HCT116 (cell line): ENCODE results near the gene DPP10. TPM values are rescaled to one million over a fixed set of nuclear protein-coding genes. Genes with fewer than 3 reads are reported as not detected.

Experiments used
- ATAC-seq: fragments of 200-7000 bp; cut with Tn5 transposase; 2 replicates; pipeline ENCODE4 v1.9.1; 2020; ENCODE audit warnings: mild to moderate bottlenecking, moderate library complexity
- BruUV-seq: library from RNA; stranded (reverse); fragments of 400-500 nt; replicated peaks from 2 replicates; lab custom pipeline; 2021; lab: Mats Ljungman, UMichigan
- CTCF ChIA-PET: fragments of 300-600 bp; sonication (Branson Sonifier 250); formaldehyde crosslinking; loops from one replicate; lab custom pipeline; 2021; ENCODE audit warnings: antibody characterized with exemption; lab: Charles Lee
- POLR2A ChIA-PET: fragments of 300-600, 350-600 bp; sonication (Branson Sonifier 250); formaldehyde crosslinking; loops from one replicate; lab custom pipeline; 2021; ENCODE audit warnings: antibody characterized with exemption; lab: Charles Lee
- RAD21 ChIA-PET, 2 experiments: fragments of 300-600 bp; sonication (Branson Sonifier 250); formaldehyde crosslinking; loops; one replicate each; lab custom pipeline; 2023; ENCODE audit warnings: low total read pairs in 2 of 2; ENCODE audit not compliant: uncharacterized antibody in 2 of 2, unreplicated experiment in 2 of 2, low non-redundant PET in 1 of 2; lab: Charles Lee
- DNase-seq: peaks from one replicate; pipeline ENCODE4 v3.0.0-alpha.2; 2010; ENCODE audit warnings: low read depth, low spot score
- H2AFZ ChIP-seq: fragments of 200-600 bp; shearing (Covaris generic), sonication (generic); 2 replicates; pipeline ENCODE4 v1.6.1; 2017; ENCODE audit warnings: low read depth, mixed run types, mixed read lengths, antibody characterized with exemption, low read length; ENCODE audit not compliant: poor library complexity, severe bottlenecking
- H3K27ac ChIP-seq: 2 replicates; pipeline ENCODE4 v1.5.1; 2012; ENCODE audit warnings: low read depth, low read length
- H3K27me3 ChIP-seq: fragments of 200-600 bp; sonication (generic); 2 replicates; pipeline ENCODE4 v1.6.1; 2016; ENCODE audit warnings: mixed run types, low read length, mixed read lengths; ENCODE audit not compliant: insufficient read depth
- H3K36me3 ChIP-seq, 2 experiments: fragments of 200-500 bp in 1 of 2; fragments of 200-600 bp in 1 of 2; sonication (Bioruptor generic) in 1 of 2; sonication (generic) in 1 of 2; 2 replicates each; pipeline versions ENCODE4 v1.5.1 to v1.6.1; 2014 to 2016; ENCODE audit warnings: low read length in 2 of 2, inconsistent platforms in 1 of 2, mixed read lengths in 1 of 2, mixed run types in 1 of 2; ENCODE audit not compliant: insufficient read depth in 2 of 2, control insufficient read depth in 1 of 2
- H3K4me1 ChIP-seq, 2 experiments: fragments of 200-600 bp in 1 of 2; sonication (generic) in 1 of 2; 2 replicates each; pipeline versions ENCODE4 v1.5.1 to v1.6.1; 2012 to 2017; ENCODE audit warnings: low read length in 2 of 2, inconsistent platforms in 1 of 2, mild to moderate bottlenecking in 1 of 2, mixed read lengths in 1 of 2, mixed run types in 1 of 2, moderate library complexity in 1 of 2; ENCODE audit not compliant: insufficient read depth in 2 of 2, control insufficient read depth in 1 of 2
- H3K4me2 ChIP-seq: fragments of 200-600 bp; sonication (generic); 2 replicates; pipeline ENCODE4 v1.6.1; 2017; ENCODE audit warnings: mixed run types, low read length, mixed read lengths
- H3K4me3 ChIP-seq, 2 experiments: fragments of 200-600 bp in 1 of 2; sonication (generic) in 1 of 2; replicated peaks in 1 of 2; 2 replicates each; pipeline ENCODE4 v1.5.1; 2011 to 2016; ENCODE audit warnings: low read length in 2 of 2, control low read depth in 1 of 2, low read depth in 1 of 2, mild to moderate bottlenecking in 1 of 2, mixed read lengths in 1 of 2, mixed run types in 1 of 2
- H3K79me2 ChIP-seq: fragments of 200-600 bp; sonication (generic); 2 replicates; pipeline ENCODE4 v1.6.1; 2017; ENCODE audit warnings: mild to moderate bottlenecking, mixed run types, low read length, moderate library complexity, mixed read lengths; ENCODE audit not compliant: insufficient read depth
- H3K9ac ChIP-seq: fragments of 200-600 bp; sonication (generic); 2 replicates; pipeline ENCODE4 v1.6.1; 2016; ENCODE audit warnings: low read length, mixed read lengths
- H3K9me2 ChIP-seq: fragments of 200-600 bp; sonication (generic), shearing (Covaris generic); 2 replicates; pipeline ENCODE4 v1.6.1; 2017; ENCODE audit warnings: mixed run types, mild to moderate bottlenecking, moderate library complexity; ENCODE audit not compliant: insufficient read depth
- H3K9me3 ChIP-seq, 2 experiments: fragments of 200-500 bp in 1 of 2; fragments of 200-600 bp in 1 of 2; sonication (Bioruptor generic) in 1 of 2; sonication (generic) in 1 of 2; 2 replicates each; pipeline ENCODE4 v1.6.1; 2014 to 2017; ENCODE audit warnings: low read length in 2 of 2, mixed read lengths in 2 of 2, inconsistent platforms in 1 of 2, low read depth in 1 of 2, mild to moderate bottlenecking in 1 of 2, mixed run types in 1 of 2, moderate library complexity in 1 of 2; ENCODE audit not compliant: control insufficient read depth in 1 of 2, insufficient read depth in 1 of 2
- H4K20me1 ChIP-seq: fragments of 200-600 bp; sonication (generic), shearing (Covaris generic); 2 replicates; pipeline ENCODE4 v1.6.1; 2017; ENCODE audit warnings: mixed run types, mild to moderate bottlenecking, moderate library complexity; ENCODE audit not compliant: insufficient read depth
- CBX3 ChIP-seq: IDR thresholded peaks from 2 replicates; pipeline ENCODE4 v1.6.1; 2012; ENCODE audit warnings: low read depth
- CEBPB ChIP-seq: IDR thresholded peaks from 2 replicates; pipeline ENCODE4 v1.6.1; 2012; ENCODE audit warnings: low read depth
- CTCF ChIP-seq, 3 experiments: fragments of 200-600 bp in 1 of 3; sonication (generic) in 1 of 3; IDR thresholded peaks in 2 of 3; conservative IDR thresholded peaks in 1 of 3; 2 replicates each; pipeline ENCODE4 v1.5.1; 2012 to 2017; ENCODE audit warnings: low read depth in 2 of 3, low read length in 2 of 3, antibody characterized with exemption in 1 of 3, borderline replicate concordance in 1 of 3, control low read depth in 1 of 3, mild to moderate bottlenecking in 1 of 3, mixed read lengths in 1 of 3, mixed run types in 1 of 3, moderate library complexity in 1 of 3; ENCODE audit not compliant: insufficient read depth in 1 of 3
- EZH2 ChIP-seq: fragments of 200-600 bp; sonication (generic); IDR thresholded peaks from 2 replicates; pipeline ENCODE4 v1.6.1; 2017; ENCODE audit warnings: antibody characterized with exemption, mixed run types
- POLR2AphosphoS5 ChIP-seq: IDR thresholded peaks from 2 replicates; pipeline ENCODE4 v1.6.1; 2011; ENCODE audit warnings: mild to moderate bottlenecking, low read depth, low read length, moderate library complexity
- RAD21 ChIP-seq: IDR thresholded peaks from 2 replicates; pipeline ENCODE4 v1.6.1; 2012; ENCODE audit warnings: low read depth, mild to moderate bottlenecking
- SIN3A ChIP-seq: IDR thresholded peaks from 2 replicates; pipeline ENCODE4 v1.6.1; 2012; ENCODE audit warnings: low read depth
- SRF ChIP-seq: IDR thresholded peaks from 2 replicates; pipeline ENCODE4 v1.6.1; 2012; ENCODE audit warnings: low read depth
- ZBTB33 ChIP-seq: IDR thresholded peaks from 2 replicates; pipeline ENCODE4 v1.6.1; 2011; ENCODE audit warnings: mild to moderate bottlenecking, low read length, moderate library complexity; ENCODE audit not compliant: insufficient replicate concordance; ENCODE audit errors: extremely low read depth
- ZNF274 ChIP-seq: fragments of 200-500 bp; sonication (Bioruptor generic); IDR thresholded peaks from 2 replicates; pipeline ENCODE4 v1.6.1; 2014; ENCODE audit warnings: mild to moderate bottlenecking, low read depth, low read length, inconsistent platforms
- intact Hi-C: fragments of 100-400 bp; cut with micrococcal nuclease; formaldehyde crosslinking; loops from 2 replicates; pipeline ENCODE4 v1.10.0; 2022
- total RNA-seq: library from RNA; stranded (reverse); gene quantifications from one replicate; pipeline ENCODE4 v1.2.1, GENCODE V29; 2021; ENCODE audit not compliant: unreplicated experiment

The DPP10 gene
- total RNA-seq, 1 experiment from 2014 or later, result not detected

GRCh38 chr2:114753145-114753544, 310.7 kb downstream of the DPP10 start (continued):
- TF ChIP-seq CEBPB, result no peak
- TF ChIP-seq SIN3A, result no peak
- no peak for TF ChIP-seq ZNF274
- TF ChIP-seq CBX3, result no peak

- RAD21 ChIA-PET, result no interaction called here
- no peak for ATAC-seq
- Histone ChIP-seq H3K4me1 (no peaks in the 10 kb centered on the region), H2AFZ (no peak overlapping the region), H3K9me3 (peaks cover 12 to 19% of the 10 kb centered on the region in 2 experiments; a peak in 2 of 4 replicates), H3K4me2 (no peak overlapping the region), H3K36me3 (no peaks in the 10 kb centered on the region), H3K27ac (no peak overlapping the region), H3K9ac (no peak overlapping the region), H3K27me3 (no peaks in the 10 kb centered on the region), H3K4me3 (no peak overlapping the region), H3K9me2 (no peaks in the 10 kb centered on the region), H3K79me2 (no peaks in the 10 kb centered on the region), H4K20me1 (no peaks in the 10 kb centered on the region)
- no peak for TF ChIP-seq ZBTB33
- no peak for TF ChIP-seq POLR2AphosphoS5
- TF ChIP-seq CTCF (IDR thresholded peaks at IDR 0.05 in 2 of 3, conservative IDR thresholded peaks at IDR 0.05 in 1 of 3; ENCODE audit: borderline replicate concordance in 1 of 3, insufficient read depth in 1 of 3, low read depth in 2 of 3, low read length in 2 of 3), result no peak
- TF ChIP-seq SRF, result no peak
- TF ChIP-seq CEBPB, result no peak
- no peak for TF ChIP-seq EZH2
- TF ChIP-seq RAD21, result no peak
- intact Hi-C loops, result no loop called here
- no TSS peak for BruUV-seq
- POLR2A ChIA-PET, result no interaction called here
- CTCF ChIA-PET, result no interaction called here
- DNase-seq, result no peak
These were observed 312.6 kb downstream of the DPP10 start for GRCh38 chr2:114754907-114755563.
